ENCODE results near the gene DNAJC4.
"Not testable (repeated sequence)": the region's sequence is repeated elsewhere in the genome, so short reads cannot be mapped to it uniquely, and the experiment has no call there.

The DNAJC4 gene

GRCh38 chr11:64246621-64246870, 16.2 kb downstream of the DNAJC4 start:
- DNase-seq, result not testable (repeated sequence)

- peak; percentile 82 to 89 (median 87) for DNase-seq
Observed at GRCh38 chr11:64246871-64247728, 16.8 kb downstream of the DNAJC4 start, which contains the start of gene PPP1R14B. Gene PPP1R14B, minus strand, starts transcription at chr11:64246943. Its CDS starts 270 bp downstream, at chr11:64246673.

- DNase-seq, result no peak
Observed at GRCh38 chr11:64247729-64248531, 17.6 kb downstream of the DNAJC4 start.

GRCh38 chr11:64248578-64248977, 18.2 kb downstream of the DNAJC4 start:
- DNase-seq, result no peak

GRCh38 chr11:64249038-64249437, 18.7 kb downstream of the DNAJC4 start:
- no peak for DNase-seq

GRCh38 chr11:64249563-64250414, 19.4 kb downstream of the DNAJC4 start:
- DNase-seq, result peak in 1 of 3 experiments; percentile 42

- DNase-seq, result peak; percentile 30 to 79 (median 72)
Observed at GRCh38 chr11:64250415-64251015, 20.2 kb downstream of the DNAJC4 start.

GRCh38 chr11:64251016-64251752, 20.8 kb downstream of the DNAJC4 start, which contains the start of gene PLCB3:
Gene PLCB3, plus strand, starts transcription at chr11:64251530. Its CDS starts 120 bp downstream, at chr11:64251650.
- DNase-seq, result peak; percentile 48 to 71 (median 65)

GRCh38 chr11:64251753-64252002, 21.3 kb downstream of the DNAJC4 start:
- no peak for DNase-seq

GRCh38 chr11:64252003-64252872, 21.9 kb downstream of the DNAJC4 start:
- DNase-seq, result peak in 2 of 3 experiments; percentile 31 to 47

- no peak for DNase-seq
Observed at GRCh38 chr11:64253043-64253442, 22.7 kb downstream of the DNAJC4 start.

GRCh38 chr11:64253481-64253880, 23.1 kb downstream of the DNAJC4 start:
- DNase-seq, result no peak

GRCh38 chr11:64254326-64254725, 24.0 kb downstream of the DNAJC4 start:
- no peak for DNase-seq

GRCh38 chr11:64255135-64256128, 25.1 kb downstream of the DNAJC4 start:
- no peak for DNase-seq

- no peak for DNase-seq
Observed at GRCh38 chr11:64256300-64256699, 26.0 kb downstream of the DNAJC4 start.

GRCh38 chr11:64258356-64258755, 28.0 kb downstream of the DNAJC4 start:
- no peak for DNase-seq

- DNase-seq, result no peak
Observed at GRCh38 chr11:64258946-64259532, 28.7 kb downstream of the DNAJC4 start.

GRCh38 chr11:64259533-64260067, 29.3 kb downstream of the DNAJC4 start:
- no peak for DNase-seq

- no peak for DNase-seq
Observed at GRCh38 chr11:64260147-64260708, 29.9 kb downstream of the DNAJC4 start.

All from NCI-H1417 (cell line).